Kidney (tissue), 14 donors: ENCODE results near the gene MEN1. TPM values are rescaled to one million over a fixed set of nuclear protein-coding genes. Genes with fewer than 3 reads are reported as not detected.

Experiments used
- DNase-seq, 5 donors: peaks; one replicate each; pipeline ENCODE4 v3.0.0-alpha.2; 2013 to 2020
- FAIRE-seq: peaks from 2 replicates; lab custom pipeline; 2012; peaks lifted over from hg19 to GRCh38; lab: Jason Lieb, UNC
- H3K27ac ChIP-seq, 2 donors: one replicate each; pipeline ENCODE4 v1.7.0; 2013; ENCODE audit warnings: low read depth in 2 of 2, low read length in 2 of 2, inconsistent platforms in 1 of 2
- H3K27me3 ChIP-seq: one replicate; pipeline ENCODE4 v1.7.1; 2013; ENCODE audit warnings: low read length, inconsistent platforms; ENCODE audit not compliant: control insufficient read depth, insufficient read depth
- H3K36me3 ChIP-seq, 3 donors: one replicate each; pipeline versions ENCODE4 v1.7.0 to v1.7.1; 2013; ENCODE audit warnings: low read length in 3 of 3, control low read depth in 1 of 3, inconsistent platforms in 1 of 3; ENCODE audit not compliant: insufficient read depth in 3 of 3, control insufficient read depth in 2 of 3
- H3K4me1 ChIP-seq, 3 donors: one replicate each; pipeline versions ENCODE4 v1.7.0 to v1.7.1; 2013; ENCODE audit warnings: low read length in 3 of 3, inconsistent platforms in 1 of 3, low read depth in 1 of 3; ENCODE audit not compliant: control insufficient read depth in 2 of 3, insufficient read depth in 2 of 3
- H3K4me3 ChIP-seq, 3 donors: one replicate each; pipeline versions ENCODE4 v1.7.0 to v1.8.1; 2013; ENCODE audit warnings: low read length in 3 of 3, control low read depth in 1 of 3, inconsistent platforms in 1 of 3
- H3K9ac ChIP-seq, 3 donors: one replicate each; pipeline versions ENCODE4 v1.7.0 to v1.7.1; 2013; ENCODE audit warnings: low read length in 3 of 3, control low read depth in 1 of 3, inconsistent platforms in 1 of 3
- H3K9me3 ChIP-seq, 3 donors: one replicate each; pipeline versions ENCODE4 v1.7.0 to v1.7.1; 2013; ENCODE audit warnings: low read length in 3 of 3, control low read depth in 1 of 3, inconsistent platforms in 1 of 3; ENCODE audit not compliant: control insufficient read depth in 2 of 3, insufficient read depth in 1 of 3
- intact Hi-C: fragments of 100-400 bp; cut with DNase I; formaldehyde crosslinking; loops from one replicate; pipeline ENCODE4 v1.11.1; 2022
- polyA plus RNA-seq: library from polyadenylated mRNA; stranded (reverse); fragments of 350-450 nt; fragmentation: Illumina TruSeq; extraction: RNeasy Lipid Tissue Mini Kit (QIAGEN cat#74804); gene quantifications from one replicate; pipeline ENCODE4 v1.2.3, GENCODE V29; 2014; ENCODE audit warnings: low read depth, low replicate concordance; ENCODE audit not compliant: insufficient read depth
- total RNA-seq: library from RNA; stranded (reverse); fragmentation: NEBNext Ultra II Directional; extraction: Animal tissue kit (Norgen Biotek cat#: 25700); gene quantifications from one replicate; pipeline ENCODE4 v1.2.1, GENCODE V29; 2021
- TF ChIP-seq, protein P1 (sequence below): IDR thresholded peaks from 3 replicates; pipeline ENCODE4 v1.5.1; 2012; ENCODE audit warnings: mild to moderate bottlenecking, moderate library complexity, borderline replicate concordance; ENCODE audit not compliant: insufficient read depth; ENCODE audit errors: extremely low read depth
- donor health status: control.
- donor health status: control.
- donor health status: control.
- donor health status: control.
- donor health status: control.
- donor health status: DM: yes; HTN: yes; CAD: no.
- donor health status: Normal renal cell carcinoma (clear cell type).

The MEN1 gene
- total and polyA plus RNA-seq, 2 donors from 2014 or later: 20.9 to 24.0 TPM

DNA sequence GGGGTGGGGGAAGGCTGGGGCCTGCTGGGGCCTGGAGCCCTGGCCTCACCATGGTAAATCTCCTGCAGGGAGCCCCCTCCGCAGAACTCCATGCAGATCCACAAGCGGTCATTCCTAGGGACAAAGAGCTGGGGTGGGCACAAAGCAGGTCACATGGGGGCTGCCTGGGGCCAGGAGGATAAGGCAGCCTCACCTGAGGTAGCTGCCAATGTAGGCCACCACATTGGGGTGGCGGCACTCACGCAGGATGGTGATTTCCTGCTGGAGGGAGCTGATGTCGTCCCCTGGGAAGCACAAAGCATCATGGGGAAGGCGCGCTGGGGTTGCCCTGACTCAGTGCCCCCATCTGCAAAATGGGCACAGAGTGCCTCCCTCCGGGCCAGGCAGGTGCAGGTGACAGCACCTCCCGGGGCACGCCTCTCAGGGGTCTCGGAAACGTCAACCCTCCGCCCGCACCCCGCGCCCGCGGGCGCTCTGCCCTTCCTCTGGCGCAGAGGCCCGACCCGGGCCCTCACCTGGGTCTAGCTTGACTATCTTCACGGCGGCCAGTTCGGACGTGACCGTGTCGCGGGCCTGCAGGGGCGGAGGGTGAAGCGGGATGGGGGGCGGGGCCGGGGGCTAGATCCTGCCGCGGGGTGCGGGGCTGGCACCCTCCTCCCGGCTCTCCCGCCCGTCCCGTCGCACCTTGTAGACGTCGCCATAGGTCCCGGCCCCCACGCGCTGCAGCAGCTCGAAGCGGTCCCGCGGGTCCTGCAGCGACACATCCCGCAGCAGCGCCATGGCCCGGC lies 7.8 kb downstream of the MEN1 start:
- no peak for FAIRE-seq
- H3K9me3 ChIP-seq: no peaks in the 10 kb centered on the region
- no peaks in the 10 kb centered on the region for H3K27me3 ChIP-seq
- peaks cover 0 to 11% (median 6%) of the 10 kb centered on the region in 3 donors for H3K36me3 ChIP-seq
- DNase-seq: peak in 3 of 5 donors; percentile 31 to 89 (median 85)
- peak overlapping the region in 2 of 3 donors; percentile 6 to 12 for H3K9ac ChIP-seq
- intact Hi-C loops: no loop called here
- TF ChIP-seq, protein P1, sequence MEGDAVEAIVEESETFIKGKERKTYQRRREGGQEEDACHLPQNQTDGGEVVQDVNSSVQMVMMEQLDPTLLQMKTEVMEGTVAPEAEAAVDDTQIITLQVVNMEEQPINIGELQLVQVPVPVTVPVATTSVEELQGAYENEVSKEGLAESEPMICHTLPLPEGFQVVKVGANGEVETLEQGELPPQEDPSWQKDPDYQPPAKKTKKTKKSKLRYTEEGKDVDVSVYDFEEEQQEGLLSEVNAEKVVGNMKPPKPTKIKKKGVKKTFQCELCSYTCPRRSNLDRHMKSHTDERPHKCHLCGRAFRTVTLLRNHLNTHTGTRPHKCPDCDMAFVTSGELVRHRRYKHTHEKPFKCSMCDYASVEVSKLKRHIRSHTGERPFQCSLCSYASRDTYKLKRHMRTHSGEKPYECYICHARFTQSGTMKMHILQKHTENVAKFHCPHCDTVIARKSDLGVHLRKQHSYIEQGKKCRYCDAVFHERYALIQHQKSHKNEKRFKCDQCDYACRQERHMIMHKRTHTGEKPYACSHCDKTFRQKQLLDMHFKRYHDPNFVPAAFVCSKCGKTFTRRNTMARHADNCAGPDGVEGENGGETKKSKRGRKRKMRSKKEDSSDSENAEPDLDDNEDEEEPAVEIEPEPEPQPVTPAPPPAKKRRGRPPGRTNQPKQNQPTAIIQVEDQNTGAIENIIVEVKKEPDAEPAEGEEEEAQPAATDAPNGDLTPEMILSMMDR: no peak
- H3K4me1 ChIP-seq: peaks cover 0 to 12% (median 9%) of the 10 kb centered on the region in 3 donors
- peak overlapping the region in 1 of 2 donors; percentile 42 for H3K27ac ChIP-seq
- peak overlapping the region in 2 of 3 donors; percentile 11 to 52 for H3K4me3 ChIP-seq

DNA sequence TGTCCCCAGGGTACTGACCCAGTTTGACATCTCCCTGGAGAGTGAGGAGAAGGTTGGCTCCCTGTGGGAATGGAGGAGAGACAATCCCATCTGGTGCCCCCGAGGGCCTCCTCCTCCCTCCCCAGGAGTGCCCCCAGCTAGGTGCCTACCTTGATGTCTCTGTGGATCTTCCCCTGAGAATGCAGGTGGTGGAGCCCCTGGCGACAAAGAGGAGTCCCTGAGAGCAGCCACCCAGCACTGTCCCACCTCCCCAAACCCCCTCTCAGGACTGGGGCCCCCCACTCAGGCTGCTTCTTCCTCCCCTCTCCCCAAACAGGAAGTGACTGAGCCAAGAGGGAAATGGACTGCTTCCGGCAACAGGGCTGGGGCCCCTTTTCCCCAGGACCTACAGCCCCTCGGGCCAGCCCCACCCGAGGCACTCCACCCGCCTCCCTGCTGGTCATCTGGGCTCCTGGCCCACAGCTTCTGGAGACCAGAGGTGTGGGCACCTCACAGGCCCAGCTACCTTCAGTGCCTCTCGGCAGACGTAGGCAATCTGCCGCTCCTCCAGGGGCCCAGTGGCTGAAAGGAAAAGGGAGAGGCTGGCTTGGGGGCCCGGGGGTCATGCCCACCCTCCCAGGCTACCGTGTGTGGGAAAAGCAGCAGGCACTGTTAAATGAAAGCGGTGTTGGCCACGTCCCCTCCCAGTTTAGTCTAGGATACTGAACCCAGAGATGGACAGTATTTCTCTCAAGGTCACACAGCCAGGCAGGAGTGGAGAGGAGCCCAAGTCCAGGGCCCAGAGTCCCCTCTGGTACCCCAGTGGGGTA lies 8.6 kb downstream of the MEN1 start:
- Histone ChIP-seq H3K27me3 (no peaks in the 10 kb centered on the region), H3K9me3 (no peaks in the 10 kb centered on the region), H3K4me3 (peak overlapping the region in 1 of 3 donors; percentile 52), H3K36me3 (peaks cover 0 to 6% (median 3%) of the 10 kb centered on the region in 3 donors), H3K27ac (peak overlapping the region in 1 of 2 donors; percentile 42), H3K9ac (peak overlapping the region in 1 of 3 donors; percentile 12), H3K4me1 (peaks cover 0 to 12% (median 9%) of the 10 kb centered on the region in 3 donors)
- intact Hi-C loops: no loop called here
- peak in 3 of 5 donors; percentile 44 to 75 (median 69) for DNase-seq
- no peak for FAIRE-seq
- TF ChIP-seq, protein P1: no peak

DNA sequence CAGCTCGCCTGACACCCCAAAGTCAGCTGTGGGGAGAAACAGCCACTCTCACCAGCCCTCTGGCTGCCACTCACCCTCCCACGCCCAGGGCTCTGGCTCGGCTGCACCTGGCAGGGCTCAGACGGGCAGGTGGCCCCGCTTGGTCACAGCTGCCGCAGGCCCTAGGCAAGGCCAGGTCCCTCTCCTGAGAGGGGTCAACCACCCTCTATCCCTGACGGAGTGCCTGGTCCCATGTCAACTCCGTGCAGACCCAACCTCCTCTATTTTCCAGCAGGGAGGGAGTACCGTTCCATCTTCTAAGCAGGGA lies 9.2 kb downstream of the MEN1 start:
- no peak overlapping the region for H3K9ac ChIP-seq
- DNase-seq (peak in 1 of 5 donors; percentile 54), FAIRE-seq (no peak)
- no peak overlapping the region for H3K27ac ChIP-seq
- no peaks in the 10 kb centered on the region for H3K27me3 ChIP-seq
- H3K4me1 ChIP-seq: peaks cover 0 to 12% (median 9%) of the 10 kb centered on the region in 3 donors
- no peaks in the 10 kb centered on the region for H3K9me3 ChIP-seq
- peaks cover 0 to 4% (median 0%) of the 10 kb centered on the region in 3 donors for H3K36me3 ChIP-seq
- H3K4me3 ChIP-seq: no peak overlapping the region
- TF ChIP-seq, protein P1: no peak
- intact Hi-C loops: no loop called here
